Measurements from ENCODE around the gene GSAP. TPM values are rescaled to one million over a fixed set of nuclear protein-coding genes. Genes with fewer than 3 reads are reported as not detected.

GSAP gene
- total RNA-seq, 1 experiment from 2014 or later = 2.0 TPM

- Mint-ChIP-seq H3K9me3 (no peaks in the 10 kb centered on the region), H3K27ac (no peak overlapping the region), H3K36me3 (no peaks in the 10 kb centered on the region), H3K4me3 (no peak overlapping the region), H3K4me1 (no peaks in the 10 kb centered on the region), H3K27me3 (ENCODE audit: low read depth) (no peaks in the 10 kb centered on the region)
- no peak for TF ChIP-seq ERG (CRISPR knock-in tag; IDR thresholded peaks at IDR 0.05)
- TF ChIP-seq ZMAT4 (CRISPR knock-in tag; IDR thresholded peaks at IDR 0.05) = no peak
- TF ChIP-seq NFE2L1 (CRISPR knock-in tag; IDR thresholded peaks at IDR 0.05) = no peak
- TF ChIP-seq EMX1 (CRISPR knock-in tag; IDR thresholded peaks at IDR 0.05) = no peak
- no peak for TF ChIP-seq GABPB1 (CRISPR knock-in tag; IDR thresholded peaks at IDR 0.05)
- TF ChIP-seq TP53 (CRISPR knock-in tag; IDR thresholded peaks at IDR 0.05) = no peak
- TF ChIP-seq RELA (CRISPR knock-in tag; IDR thresholded peaks at IDR 0.05; ENCODE audit: borderline replicate concordance) = no peak
- TF ChIP-seq JAZF1 (CRISPR knock-in tag; IDR thresholded peaks at IDR 0.05) = no peak
- no peak for TF ChIP-seq FOXP1 (CRISPR knock-in tag; IDR thresholded peaks at IDR 0.05; ENCODE audit: borderline replicate concordance)
- TF ChIP-seq OVOL2 (CRISPR knock-in tag; IDR thresholded peaks at IDR 0.05; ENCODE audit: borderline replicate concordance) = no peak
- no peak for TF ChIP-seq ETV6 (CRISPR knock-in tag; IDR thresholded peaks at IDR 0.05)
- TF ChIP-seq ZNF281 (CRISPR knock-in tag; IDR thresholded peaks at IDR 0.05) = no peak
- TF ChIP-seq, protein P1, sequence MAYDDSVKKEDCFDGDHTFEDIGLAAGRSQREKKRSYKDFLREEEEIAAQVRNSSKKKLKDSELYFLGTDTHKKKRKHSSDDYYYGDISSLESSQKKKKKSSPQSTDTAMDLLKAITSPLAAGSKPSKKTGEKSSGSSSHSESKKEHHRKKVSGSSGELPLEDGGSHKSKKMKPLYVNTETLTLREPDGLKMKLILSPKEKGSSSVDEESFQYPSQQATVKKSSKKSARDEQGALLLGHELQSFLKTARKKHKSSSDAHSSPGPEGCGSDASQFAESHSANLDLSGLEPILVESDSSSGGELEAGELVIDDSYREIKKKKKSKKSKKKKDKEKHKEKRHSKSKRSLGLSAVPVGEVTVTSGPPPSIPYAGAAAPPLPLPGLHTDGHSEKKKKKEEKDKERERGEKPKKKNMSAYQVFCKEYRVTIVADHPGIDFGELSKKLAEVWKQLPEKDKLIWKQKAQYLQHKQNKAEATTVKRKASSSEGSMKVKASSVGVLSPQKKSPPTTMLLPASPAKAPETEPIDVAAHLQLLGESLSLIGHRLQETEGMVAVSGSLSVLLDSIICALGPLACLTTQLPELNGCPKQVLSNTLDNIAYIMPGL (CRISPR knock-in tag; IDR thresholded peaks at IDR 0.05) = no peak
- TF ChIP-seq SMAD4 (CRISPR knock-in tag; IDR thresholded peaks at IDR 0.05) = no peak
- TF ChIP-seq ZNF396 (CRISPR knock-in tag; IDR thresholded peaks at IDR 0.05; ENCODE audit: borderline replicate concordance) = no peak
- ATAC-seq = no peak
- ChIA-PET CTCF (no interaction called here), POLR2A (no interaction called here)
- DNase-seq (ENCODE audit: low spot score) = no peak
Observed at GRCh38 chr7:77360104-77360503, 56.0 kb downstream of the GSAP start.

DNA sequence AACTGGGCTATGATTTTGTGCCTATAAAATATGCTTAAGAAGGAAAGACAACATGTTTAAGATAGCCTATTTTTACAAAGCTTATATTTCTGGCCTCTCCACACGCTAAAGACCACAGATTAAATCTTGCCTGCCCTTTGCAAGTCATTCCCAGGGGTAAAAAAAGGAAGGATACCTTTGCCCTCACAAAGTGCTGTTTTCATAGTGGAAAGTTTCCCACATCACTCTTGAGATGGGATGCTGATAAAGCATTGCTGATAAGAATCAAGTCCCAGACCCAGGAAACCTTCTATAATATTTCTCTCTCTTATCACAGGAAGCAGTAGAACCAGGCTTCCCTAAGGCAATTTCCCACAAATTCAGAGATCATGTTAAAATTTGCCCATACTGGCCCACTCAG lies 56.5 kb downstream of the GSAP start:
- H3K4me3 Mint-ChIP-seq = no peak overlapping the region
- ATAC-seq = no peak
- no peaks in the 10 kb centered on the region for H3K9me3 Mint-ChIP-seq
- H3K27me3 Mint-ChIP-seq (ENCODE audit: low read depth) = no peaks in the 10 kb centered on the region
- CTCF ChIA-PET = no interaction called here
- no peaks in the 10 kb centered on the region for H3K4me1 Mint-ChIP-seq
- no peak overlapping the region for H3K27ac Mint-ChIP-seq
- no peak for DNase-seq (ENCODE audit: low spot score)
- TF ChIP-seq ERG (CRISPR knock-in tag; IDR thresholded peaks at IDR 0.05) (no peak), JUN (CRISPR knock-in tag; IDR thresholded peaks at IDR 0.05) (no peak), TCF7 (CRISPR knock-in tag; IDR thresholded peaks at IDR 0.05; ENCODE audit: low read depth) (no peak), E2F1 (CRISPR knock-in tag; IDR thresholded peaks at IDR 0.05) (no peak), ZNF263 (CRISPR knock-in tag; IDR thresholded peaks at IDR 0.05; ENCODE audit: low read depth) (no peak), IRF2 (CRISPR knock-in tag; IDR thresholded peaks at IDR 0.05; ENCODE audit: borderline replicate concordance, low read depth) (no peak), GABPB1 (CRISPR knock-in tag; IDR thresholded peaks at IDR 0.05) (no peak), SP1 (CRISPR knock-in tag; conservative IDR thresholded peaks at IDR 0.05) (no peak), ZNF423 (CRISPR knock-in tag; IDR thresholded peaks at IDR 0.05) (no peak)
- TF ChIP-seq, protein P2, sequence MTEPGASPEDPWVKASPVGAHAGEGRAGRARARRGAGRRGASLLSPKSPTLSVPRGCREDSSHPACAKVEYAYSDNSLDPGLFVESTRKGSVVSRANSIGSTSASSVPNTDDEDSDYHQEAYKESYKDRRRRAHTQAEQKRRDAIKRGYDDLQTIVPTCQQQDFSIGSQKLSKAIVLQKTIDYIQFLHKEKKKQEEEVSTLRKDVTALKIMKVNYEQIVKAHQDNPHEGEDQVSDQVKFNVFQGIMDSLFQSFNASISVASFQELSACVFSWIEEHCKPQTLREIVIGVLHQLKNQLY (CRISPR knock-in tag; IDR thresholded peaks at IDR 0.05) = no peak
- TF ChIP-seq, protein P1 (CRISPR knock-in tag; IDR thresholded peaks at IDR 0.05) = no peak
- POLR2A ChIA-PET = no interaction called here
- H3K36me3 Mint-ChIP-seq = no peaks in the 10 kb centered on the region
